Upper lobe of left lung (tissue), 4 donors: ENCODE measurements around the gene RUNX2.

Experiments used
- EP300 ChIP-seq, 4 donors: sonication (generic); formaldehyde crosslinking; IDR thresholded peaks; one replicate each; pipeline ENCODE4 v1.5.1; 2017; ENCODE audit warnings: antibody characterized with exemption in 4 of 4, control low read depth in 2 of 4
- POLR2A ChIP-seq, 4 donors: fragments of 450-650 bp; IDR thresholded peaks; one replicate each; pipeline ENCODE4 v1.5.1; 2016 to 2017; ENCODE audit warnings: antibody characterized with exemption in 4 of 4, mild to moderate bottlenecking in 2 of 4
- POLR2AphosphoS5 ChIP-seq, 2 donors: sonication (generic); formaldehyde crosslinking; IDR thresholded peaks; one replicate each; pipeline ENCODE4 v1.5.1; 2017; ENCODE audit warnings: antibody characterized with exemption in 2 of 2
- TF ChIP-seq, protein P1 (sequence below), 6 experiments: fragments of 450-650 bp in 4 of 6; fragments of 200-600 bp in 2 of 6; sonication (generic) in 2 of 6; IDR thresholded peaks; one replicate each; pipeline ENCODE4 v1.5.1; 2016 to 2019; ENCODE audit warnings: antibody characterized with exemption in 6 of 6

DNA sequence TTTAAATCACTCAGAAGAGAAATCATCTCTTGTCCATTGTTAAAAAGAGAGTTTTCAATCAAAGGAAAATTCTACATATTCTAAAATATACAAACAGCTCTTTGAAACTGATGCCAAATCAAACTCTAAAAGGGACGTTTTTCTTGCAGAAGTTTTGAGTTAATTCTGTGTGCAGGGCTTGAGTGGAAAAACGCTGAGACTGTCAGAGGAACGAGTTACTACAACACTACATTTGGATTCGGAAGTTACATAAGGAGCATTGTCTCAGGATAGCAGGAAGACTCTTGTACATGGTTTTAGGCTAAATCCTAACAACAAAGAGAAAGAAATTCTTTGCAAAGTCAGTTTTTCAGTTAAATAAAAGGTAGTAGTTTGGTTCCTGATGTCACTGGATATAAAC lies 205.3 kb downstream of the RUNX2 start:
- TF ChIP-seq, protein P1, sequence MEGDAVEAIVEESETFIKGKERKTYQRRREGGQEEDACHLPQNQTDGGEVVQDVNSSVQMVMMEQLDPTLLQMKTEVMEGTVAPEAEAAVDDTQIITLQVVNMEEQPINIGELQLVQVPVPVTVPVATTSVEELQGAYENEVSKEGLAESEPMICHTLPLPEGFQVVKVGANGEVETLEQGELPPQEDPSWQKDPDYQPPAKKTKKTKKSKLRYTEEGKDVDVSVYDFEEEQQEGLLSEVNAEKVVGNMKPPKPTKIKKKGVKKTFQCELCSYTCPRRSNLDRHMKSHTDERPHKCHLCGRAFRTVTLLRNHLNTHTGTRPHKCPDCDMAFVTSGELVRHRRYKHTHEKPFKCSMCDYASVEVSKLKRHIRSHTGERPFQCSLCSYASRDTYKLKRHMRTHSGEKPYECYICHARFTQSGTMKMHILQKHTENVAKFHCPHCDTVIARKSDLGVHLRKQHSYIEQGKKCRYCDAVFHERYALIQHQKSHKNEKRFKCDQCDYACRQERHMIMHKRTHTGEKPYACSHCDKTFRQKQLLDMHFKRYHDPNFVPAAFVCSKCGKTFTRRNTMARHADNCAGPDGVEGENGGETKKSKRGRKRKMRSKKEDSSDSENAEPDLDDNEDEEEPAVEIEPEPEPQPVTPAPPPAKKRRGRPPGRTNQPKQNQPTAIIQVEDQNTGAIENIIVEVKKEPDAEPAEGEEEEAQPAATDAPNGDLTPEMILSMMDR (IDR thresholded peaks at IDR 0.05), result no peak
- TF ChIP-seq POLR2AphosphoS5 (IDR thresholded peaks at IDR 0.05) (no peak), POLR2A (IDR thresholded peaks at IDR 0.05) (no peak), EP300 (IDR thresholded peaks at IDR 0.05) (no peak)
